ENCODE data around the gene AUTS2.

DNA sequence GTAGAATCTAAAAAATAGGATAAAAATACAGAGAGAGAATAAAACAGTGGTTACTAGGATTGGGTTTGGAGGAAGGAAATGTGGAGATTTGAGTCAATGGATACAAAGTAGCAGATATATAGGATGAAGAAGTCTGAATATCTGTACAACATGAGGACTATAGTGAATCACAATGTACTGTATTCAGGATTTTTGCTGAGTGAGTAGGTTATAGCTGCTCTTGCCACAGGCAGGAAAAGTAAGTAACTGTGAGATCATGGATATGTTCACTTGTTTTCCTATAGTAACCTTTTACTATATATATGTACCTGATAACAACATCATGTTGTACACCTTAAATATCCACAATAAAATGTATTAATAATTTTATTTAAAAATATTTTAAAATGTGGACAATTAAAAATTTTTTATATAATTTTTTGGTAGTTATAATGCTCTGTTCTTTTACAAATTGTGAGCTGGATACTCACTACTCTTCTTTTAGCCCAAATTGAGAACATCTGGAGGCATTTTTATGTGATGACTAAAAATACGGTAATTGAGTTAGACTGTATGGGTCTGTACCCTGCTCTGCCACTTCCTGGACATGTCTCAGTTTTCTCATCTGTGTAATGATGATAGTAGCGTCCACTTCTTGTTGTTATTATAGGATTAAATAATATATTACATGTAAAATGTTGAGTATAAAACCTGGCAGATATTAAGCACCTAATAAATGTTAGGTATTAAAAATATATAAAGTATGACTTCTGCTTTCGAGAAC, 439.1 kb downstream of the AUTS2 start:
- TF ChIP-seq FOXK1 (CRISPR knock-in tag; IDR thresholded peaks at IDR 0.05): no peak
- TF ChIP-seq, protein P1, sequence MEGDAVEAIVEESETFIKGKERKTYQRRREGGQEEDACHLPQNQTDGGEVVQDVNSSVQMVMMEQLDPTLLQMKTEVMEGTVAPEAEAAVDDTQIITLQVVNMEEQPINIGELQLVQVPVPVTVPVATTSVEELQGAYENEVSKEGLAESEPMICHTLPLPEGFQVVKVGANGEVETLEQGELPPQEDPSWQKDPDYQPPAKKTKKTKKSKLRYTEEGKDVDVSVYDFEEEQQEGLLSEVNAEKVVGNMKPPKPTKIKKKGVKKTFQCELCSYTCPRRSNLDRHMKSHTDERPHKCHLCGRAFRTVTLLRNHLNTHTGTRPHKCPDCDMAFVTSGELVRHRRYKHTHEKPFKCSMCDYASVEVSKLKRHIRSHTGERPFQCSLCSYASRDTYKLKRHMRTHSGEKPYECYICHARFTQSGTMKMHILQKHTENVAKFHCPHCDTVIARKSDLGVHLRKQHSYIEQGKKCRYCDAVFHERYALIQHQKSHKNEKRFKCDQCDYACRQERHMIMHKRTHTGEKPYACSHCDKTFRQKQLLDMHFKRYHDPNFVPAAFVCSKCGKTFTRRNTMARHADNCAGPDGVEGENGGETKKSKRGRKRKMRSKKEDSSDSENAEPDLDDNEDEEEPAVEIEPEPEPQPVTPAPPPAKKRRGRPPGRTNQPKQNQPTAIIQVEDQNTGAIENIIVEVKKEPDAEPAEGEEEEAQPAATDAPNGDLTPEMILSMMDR (IDR thresholded peaks at IDR 0.05): no peak
- no peak for TF ChIP-seq ATF1 (CRISPR knock-in tag; IDR thresholded peaks at IDR 0.05)
- TF ChIP-seq NR1H2 (CRISPR knock-in tag; IDR thresholded peaks at IDR 0.05): no peak
- TF ChIP-seq ERG (CRISPR knock-in tag; IDR thresholded peaks at IDR 0.05): no peak
- TF ChIP-seq ZNF219 (CRISPR knock-in tag; IDR thresholded peaks at IDR 0.05; ENCODE audit: borderline replicate concordance): no peak
- no peak for TF ChIP-seq ZBTB21 (CRISPR knock-in tag; IDR thresholded peaks at IDR 0.05; ENCODE audit: borderline replicate concordance)
- TF ChIP-seq ETV6 (CRISPR knock-in tag; IDR thresholded peaks at IDR 0.05): no peak
- TF ChIP-seq, protein P2, sequence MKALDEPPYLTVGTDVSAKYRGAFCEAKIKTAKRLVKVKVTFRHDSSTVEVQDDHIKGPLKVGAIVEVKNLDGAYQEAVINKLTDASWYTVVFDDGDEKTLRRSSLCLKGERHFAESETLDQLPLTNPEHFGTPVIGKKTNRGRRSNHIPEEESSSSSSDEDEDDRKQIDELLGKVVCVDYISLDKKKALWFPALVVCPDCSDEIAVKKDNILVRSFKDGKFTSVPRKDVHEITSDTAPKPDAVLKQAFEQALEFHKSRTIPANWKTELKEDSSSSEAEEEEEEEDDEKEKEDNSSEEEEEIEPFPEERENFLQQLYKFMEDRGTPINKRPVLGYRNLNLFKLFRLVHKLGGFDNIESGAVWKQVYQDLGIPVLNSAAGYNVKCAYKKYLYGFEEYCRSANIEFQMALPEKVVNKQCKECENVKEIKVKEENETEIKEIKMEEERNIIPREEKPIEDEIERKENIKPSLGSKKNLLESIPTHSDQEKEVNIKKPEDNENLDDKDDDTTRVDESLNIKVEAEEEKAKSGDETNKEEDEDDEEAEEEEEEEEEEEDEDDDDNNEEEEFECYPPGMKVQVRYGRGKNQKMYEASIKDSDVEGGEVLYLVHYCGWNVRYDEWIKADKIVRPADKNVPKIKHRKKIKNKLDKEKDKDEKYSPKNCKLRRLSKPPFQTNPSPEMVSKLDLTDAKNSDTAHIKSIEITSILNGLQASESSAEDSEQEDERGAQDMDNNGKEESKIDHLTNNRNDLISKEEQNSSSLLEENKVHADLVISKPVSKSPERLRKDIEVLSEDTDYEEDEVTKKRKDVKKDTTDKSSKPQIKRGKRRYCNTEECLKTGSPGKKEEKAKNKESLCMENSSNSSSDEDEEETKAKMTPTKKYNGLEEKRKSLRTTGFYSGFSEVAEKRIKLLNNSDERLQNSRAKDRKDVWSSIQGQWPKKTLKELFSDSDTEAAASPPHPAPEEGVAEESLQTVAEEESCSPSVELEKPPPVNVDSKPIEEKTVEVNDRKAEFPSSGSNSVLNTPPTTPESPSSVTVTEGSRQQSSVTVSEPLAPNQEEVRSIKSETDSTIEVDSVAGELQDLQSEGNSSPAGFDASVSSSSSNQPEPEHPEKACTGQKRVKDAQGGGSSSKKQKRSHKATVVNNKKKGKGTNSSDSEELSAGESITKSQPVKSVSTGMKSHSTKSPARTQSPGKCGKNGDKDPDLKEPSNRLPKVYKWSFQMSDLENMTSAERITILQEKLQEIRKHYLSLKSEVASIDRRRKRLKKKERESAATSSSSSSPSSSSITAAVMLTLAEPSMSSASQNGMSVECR (CRISPR knock-in tag; IDR thresholded peaks at IDR 0.05; ENCODE audit: borderline replicate concordance): no peak
